ENCODE measurements around the gene CYP46A1.

The CYP46A1 gene

GRCh38 chr14:99672506-99673304 is 11.4 kb upstream of the CYP46A1 start:
- TF ChIP-seq POLR2AphosphoS5 (IDR thresholded peaks at IDR 0.05; ENCODE audit: low read depth, low read length) (no peak), PAX5 (IDR thresholded peaks at IDR 0.05; ENCODE audit: insufficient read depth, low read length, severe bottlenecking) (no peak), TAF1 (IDR thresholded peaks at IDR 0.05; ENCODE audit: low read depth, low read length) (no peak), SPI1 (IDR thresholded peaks at IDR 0.05; ENCODE audit: low read depth, low read length) (no peak)
- DNase-seq (ENCODE audit: insufficient read length, low spot score) = no peak
- no peak for FAIRE-seq

- FAIRE-seq (no peak), DNase-seq (ENCODE audit: insufficient read length, low spot score) (no peak)
- TF ChIP-seq PAX5 (IDR thresholded peaks at IDR 0.05; ENCODE audit: insufficient read depth, low read length, severe bottlenecking) (no peak), POU2F2 (IDR thresholded peaks at IDR 0.05; ENCODE audit: low read depth, low read length) (no peak), TAF1 (IDR thresholded peaks at IDR 0.05; ENCODE audit: low read depth, low read length) (no peak), POLR2AphosphoS5 (IDR thresholded peaks at IDR 0.05; ENCODE audit: low read depth, low read length) (no peak), POLR2A (IDR thresholded peaks at IDR 0.05; ENCODE audit: low read depth, low read length) (no peak), SPI1 (IDR thresholded peaks at IDR 0.05; ENCODE audit: low read depth, low read length) (no peak)
Observed at GRCh38 chr14:99673305-99674063, 10.6 kb upstream of the CYP46A1 start.

GRCh38 chr14:99674064-99674650 is 9.9 kb upstream of the CYP46A1 start:
- DNase-seq (ENCODE audit: insufficient read length, low spot score) = no peak
- TF ChIP-seq PAX5 (IDR thresholded peaks at IDR 0.05; ENCODE audit: insufficient read depth, low read length, severe bottlenecking) = no peak
- no peak for TF ChIP-seq TAF1 (IDR thresholded peaks at IDR 0.05; ENCODE audit: low read depth, low read length)
- TF ChIP-seq SPI1 (IDR thresholded peaks at IDR 0.05; ENCODE audit: low read depth, low read length) = no peak
- no peak for TF ChIP-seq POLR2A (IDR thresholded peaks at IDR 0.05; ENCODE audit: low read depth, low read length)
- no peak for FAIRE-seq

- TF ChIP-seq SPI1 (IDR thresholded peaks at IDR 0.05; ENCODE audit: low read depth, low read length) = no peak
- TF ChIP-seq POU2F2 (IDR thresholded peaks at IDR 0.05; ENCODE audit: low read depth, low read length) = no peak
- no peak for TF ChIP-seq PAX5 (IDR thresholded peaks at IDR 0.05; ENCODE audit: insufficient read depth, low read length, severe bottlenecking)
- no peak for TF ChIP-seq TAF1 (IDR thresholded peaks at IDR 0.05; ENCODE audit: low read depth, low read length)
- DNase-seq (ENCODE audit: insufficient read length, low spot score) (no peak), FAIRE-seq (no peak)
Observed at GRCh38 chr14:99674776-99675381, 9.2 kb upstream of the CYP46A1 start.

- FAIRE-seq (no peak), DNase-seq (ENCODE audit: insufficient read length, low spot score) (no peak)
- TF ChIP-seq POLR2A (IDR thresholded peaks at IDR 0.05; ENCODE audit: low read depth, low read length) = no peak
- TF ChIP-seq TAF1 (IDR thresholded peaks at IDR 0.05; ENCODE audit: low read depth, low read length) = no peak
- TF ChIP-seq SPI1 (IDR thresholded peaks at IDR 0.05; ENCODE audit: low read depth, low read length) = no peak
Observed at GRCh38 chr14:99675382-99675835, 8.7 kb upstream of the CYP46A1 start.

GRCh38 chr14:99675951-99676350 is 8.1 kb upstream of the CYP46A1 start:
- TF ChIP-seq SPI1 (IDR thresholded peaks at IDR 0.05; ENCODE audit: low read depth, low read length) (no peak), POU2F2 (IDR thresholded peaks at IDR 0.05; ENCODE audit: low read depth, low read length) (no peak), PAX5 (IDR thresholded peaks at IDR 0.05; ENCODE audit: insufficient read depth, low read length, severe bottlenecking) (no peak), POLR2AphosphoS5 (IDR thresholded peaks at IDR 0.05; ENCODE audit: low read depth, low read length) (no peak), POLR2A (IDR thresholded peaks at IDR 0.05; ENCODE audit: low read depth, low read length) (no peak), TAF1 (IDR thresholded peaks at IDR 0.05; ENCODE audit: low read depth, low read length) (no peak)

GRCh38 chr14:99676657-99677056 is 7.4 kb upstream of the CYP46A1 start:
- DNase-seq (ENCODE audit: insufficient read length, low spot score) (no peak), FAIRE-seq (no peak)
- TF ChIP-seq POLR2A (IDR thresholded peaks at IDR 0.05; ENCODE audit: low read depth, low read length) = no peak
- TF ChIP-seq POU2F2 (IDR thresholded peaks at IDR 0.05; ENCODE audit: low read depth, low read length) = no peak
- no peak for TF ChIP-seq TAF1 (IDR thresholded peaks at IDR 0.05; ENCODE audit: low read depth, low read length)
- TF ChIP-seq SPI1 (IDR thresholded peaks at IDR 0.05; ENCODE audit: low read depth, low read length) = no peak
- TF ChIP-seq POLR2AphosphoS5 (IDR thresholded peaks at IDR 0.05; ENCODE audit: low read depth, low read length) = no peak
- no peak for TF ChIP-seq PAX5 (IDR thresholded peaks at IDR 0.05; ENCODE audit: insufficient read depth, low read length, severe bottlenecking)

More at GRCh38 chr14:99675951-99676350, 8.1 kb upstream of the CYP46A1 start:
- FAIRE-seq = no peak
- no peak for DNase-seq (ENCODE audit: insufficient read length, low spot score)

GRCh38 chr14:99677231-99678140 is 6.6 kb upstream of the CYP46A1 start:
- DNase-seq (ENCODE audit: insufficient read length, low spot score) (no peak), FAIRE-seq (no peak)
- no peak for TF ChIP-seq PAX5 (IDR thresholded peaks at IDR 0.05; ENCODE audit: insufficient read depth, low read length, severe bottlenecking)
- TF ChIP-seq POLR2AphosphoS5 (IDR thresholded peaks at IDR 0.05; ENCODE audit: low read depth, low read length) = no peak
- no peak for TF ChIP-seq TAF1 (IDR thresholded peaks at IDR 0.05; ENCODE audit: low read depth, low read length)

- FAIRE-seq (no peak), DNase-seq (ENCODE audit: insufficient read length, low spot score) (no peak)
- TF ChIP-seq PAX5 (IDR thresholded peaks at IDR 0.05; ENCODE audit: insufficient read depth, low read length, severe bottlenecking) (no peak), TAF1 (IDR thresholded peaks at IDR 0.05; ENCODE audit: low read depth, low read length) (no peak), POLR2AphosphoS5 (IDR thresholded peaks at IDR 0.05; ENCODE audit: low read depth, low read length) (no peak), POU2F2 (IDR thresholded peaks at IDR 0.05; ENCODE audit: low read depth, low read length) (no peak), POLR2A (IDR thresholded peaks at IDR 0.05; ENCODE audit: low read depth, low read length) (no peak)
Observed at GRCh38 chr14:99678198-99678597, 5.9 kb upstream of the CYP46A1 start.
